C4-2B (cell line): ENCODE measurements around the gene AP1AR.

Experiments used
- ZFX ChIP-seq: fragments of 450-650 bp; IDR thresholded peaks from 2 replicates; pipeline ENCODE4 v1.6.1; 2017
- TF ChIP-seq, protein P1 (sequence below): fragments of 450-650 bp; conservative IDR thresholded peaks from 2 replicates; pipeline ENCODE4 v1.5.1; 2017; ENCODE audit warnings: mild to moderate bottlenecking

DNA sequence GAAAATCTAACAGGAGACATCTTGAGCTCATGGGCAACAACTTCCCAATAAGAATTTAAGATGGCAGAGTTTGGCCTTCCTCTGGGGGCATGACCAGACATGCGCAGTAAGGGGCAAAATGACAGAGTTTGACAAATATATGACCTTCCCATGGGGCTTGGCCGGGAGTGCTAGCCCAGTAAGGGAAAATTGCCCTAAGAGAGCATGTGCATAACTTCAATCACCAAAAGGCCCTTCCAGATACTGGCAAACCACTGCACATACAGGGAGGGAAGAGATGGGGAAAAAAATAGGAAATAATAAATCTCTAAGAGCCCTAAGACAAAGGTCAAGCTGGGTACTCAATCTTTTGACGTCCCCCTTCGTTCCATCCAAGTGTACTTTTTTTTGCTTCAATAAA is 40.7 kb downstream of the AP1AR start:
- TF ChIP-seq, protein P1, sequence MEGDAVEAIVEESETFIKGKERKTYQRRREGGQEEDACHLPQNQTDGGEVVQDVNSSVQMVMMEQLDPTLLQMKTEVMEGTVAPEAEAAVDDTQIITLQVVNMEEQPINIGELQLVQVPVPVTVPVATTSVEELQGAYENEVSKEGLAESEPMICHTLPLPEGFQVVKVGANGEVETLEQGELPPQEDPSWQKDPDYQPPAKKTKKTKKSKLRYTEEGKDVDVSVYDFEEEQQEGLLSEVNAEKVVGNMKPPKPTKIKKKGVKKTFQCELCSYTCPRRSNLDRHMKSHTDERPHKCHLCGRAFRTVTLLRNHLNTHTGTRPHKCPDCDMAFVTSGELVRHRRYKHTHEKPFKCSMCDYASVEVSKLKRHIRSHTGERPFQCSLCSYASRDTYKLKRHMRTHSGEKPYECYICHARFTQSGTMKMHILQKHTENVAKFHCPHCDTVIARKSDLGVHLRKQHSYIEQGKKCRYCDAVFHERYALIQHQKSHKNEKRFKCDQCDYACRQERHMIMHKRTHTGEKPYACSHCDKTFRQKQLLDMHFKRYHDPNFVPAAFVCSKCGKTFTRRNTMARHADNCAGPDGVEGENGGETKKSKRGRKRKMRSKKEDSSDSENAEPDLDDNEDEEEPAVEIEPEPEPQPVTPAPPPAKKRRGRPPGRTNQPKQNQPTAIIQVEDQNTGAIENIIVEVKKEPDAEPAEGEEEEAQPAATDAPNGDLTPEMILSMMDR, result no peak
- TF ChIP-seq ZFX, result no peak
